OCI-LY3 (cell line): ENCODE data around the gene SLC37A2.
"Not testable (repeated sequence)": the region's sequence is repeated elsewhere in the genome, so short reads cannot be mapped to it uniquely, and the experiment has no call there.

Source experiments
- EZH2phosphoT487 ChIP-seq: fragments of 200-600 bp; shearing (Covaris generic); IDR thresholded peaks from 2 replicates; pipeline ENCODE4 v1.6.1; 2018; ENCODE audit warnings: antibody characterized with exemption, mixed run types, low read depth
- TF ChIP-seq, protein P1 (sequence below): fragments of 200-600, 300-600 bp; sonication (generic); IDR thresholded peaks from 2 replicates; pipeline ENCODE4 v1.5.1; 2014; ENCODE audit warnings: antibody characterized with exemption, low read length, low read depth

DNA sequence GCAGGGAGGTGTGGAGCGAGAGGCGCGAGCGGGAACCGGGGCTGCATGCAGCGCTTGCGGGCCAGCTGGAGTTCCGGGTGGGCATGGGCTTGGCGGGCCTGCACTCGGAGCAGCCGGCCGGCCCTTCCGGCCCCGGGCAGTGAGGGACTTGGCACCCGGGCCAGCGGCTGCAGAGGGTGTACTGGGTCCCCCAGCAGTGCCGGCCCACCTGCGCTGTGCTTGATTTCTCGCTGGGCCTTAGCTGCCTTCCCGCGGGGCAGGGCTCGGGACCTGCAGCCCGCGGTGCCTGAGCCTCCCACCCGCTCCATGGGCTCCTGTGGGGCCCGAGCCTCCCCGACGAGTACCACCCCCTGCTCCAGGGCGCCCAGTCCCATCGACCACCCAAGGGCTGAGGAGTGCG, 26.4 kb downstream of the SLC37A2 start:
- TF ChIP-seq, protein P1, sequence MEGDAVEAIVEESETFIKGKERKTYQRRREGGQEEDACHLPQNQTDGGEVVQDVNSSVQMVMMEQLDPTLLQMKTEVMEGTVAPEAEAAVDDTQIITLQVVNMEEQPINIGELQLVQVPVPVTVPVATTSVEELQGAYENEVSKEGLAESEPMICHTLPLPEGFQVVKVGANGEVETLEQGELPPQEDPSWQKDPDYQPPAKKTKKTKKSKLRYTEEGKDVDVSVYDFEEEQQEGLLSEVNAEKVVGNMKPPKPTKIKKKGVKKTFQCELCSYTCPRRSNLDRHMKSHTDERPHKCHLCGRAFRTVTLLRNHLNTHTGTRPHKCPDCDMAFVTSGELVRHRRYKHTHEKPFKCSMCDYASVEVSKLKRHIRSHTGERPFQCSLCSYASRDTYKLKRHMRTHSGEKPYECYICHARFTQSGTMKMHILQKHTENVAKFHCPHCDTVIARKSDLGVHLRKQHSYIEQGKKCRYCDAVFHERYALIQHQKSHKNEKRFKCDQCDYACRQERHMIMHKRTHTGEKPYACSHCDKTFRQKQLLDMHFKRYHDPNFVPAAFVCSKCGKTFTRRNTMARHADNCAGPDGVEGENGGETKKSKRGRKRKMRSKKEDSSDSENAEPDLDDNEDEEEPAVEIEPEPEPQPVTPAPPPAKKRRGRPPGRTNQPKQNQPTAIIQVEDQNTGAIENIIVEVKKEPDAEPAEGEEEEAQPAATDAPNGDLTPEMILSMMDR = not testable (repeated sequence)
- TF ChIP-seq EZH2phosphoT487 = not testable (repeated sequence)
